Measurements from ENCODE around the gene ANKRD33B. TPM values are rescaled to one million over a fixed set of nuclear protein-coding genes. Genes with fewer than 3 reads are reported as not detected.

The ANKRD33B gene
- total RNA-seq, 6 donors from 2014 or later, result 3.1 to 10.5 (median 7.9) TPM

- 66 to 70% methylated on average over 14 of the region's 14 CpGs for WGBS, 2 donors
- no peak overlapping the region for H3K27ac ChIP-seq
- H3K9me3 ChIP-seq, result no peaks in the 10 kb centered on the region
- TF ChIP-seq POLR2AphosphoS5 (IDR thresholded peaks at IDR 0.05), result no peak
- no peak for TF ChIP-seq POLR2A (IDR thresholded peaks at IDR 0.05)
- TF ChIP-seq CTCF (IDR thresholded peaks at IDR 0.05), result no peak
- no peak for TF ChIP-seq EP300 (IDR thresholded peaks at IDR 0.05)
- H3K4me3 ChIP-seq, result no peak overlapping the region
- ATAC-seq (ENCODE audit: low FRiP score in 2 of 2), result no peak
- H3K4me1 ChIP-seq, result no peaks in the 10 kb centered on the region
- H3K27me3 ChIP-seq, result no peaks in the 10 kb centered on the region
- no peaks in the 10 kb centered on the region for H3K36me3 ChIP-seq
- DNase-seq, result no peak
Observed at GRCh38 chr5:10671041-10672008, 107.5 kb downstream of the ANKRD33B start.

GRCh38 chr5:10672146-10673016 is 108.5 kb downstream of the ANKRD33B start:
- TF ChIP-seq CTCF (IDR thresholded peaks at IDR 0.05) (no peak), EP300 (IDR thresholded peaks at IDR 0.05) (no peak), POLR2AphosphoS5 (IDR thresholded peaks at IDR 0.05) (no peak)
- no peaks in the 10 kb centered on the region for H3K9me3 ChIP-seq
- WGBS, 2 donors, result 88% methylated on average over 7 of the region's 7 CpGs
- H3K27ac ChIP-seq, result no peak overlapping the region
- H3K27me3 ChIP-seq, result no peaks in the 10 kb centered on the region
- no peaks in the 10 kb centered on the region for H3K4me1 ChIP-seq
- ATAC-seq (ENCODE audit: low FRiP score in 2 of 2), result no peak
- peaks cover 0 to 2% (median under 1%) of the 10 kb centered on the region in 4 donors for H3K36me3 ChIP-seq
- H3K4me3 ChIP-seq, result no peak overlapping the region
- DNase-seq, result no peak

- H3K27ac ChIP-seq, result no peak overlapping the region
- ATAC-seq (ENCODE audit: low FRiP score in 2 of 2) (no peak), DNase-seq (no peak)
- TF ChIP-seq CTCF (IDR thresholded peaks at IDR 0.05) (no peak), POLR2AphosphoS5 (IDR thresholded peaks at IDR 0.05) (no peak), POLR2A (IDR thresholded peaks at IDR 0.05) (no peak), EP300 (IDR thresholded peaks at IDR 0.05) (no peak)
- H3K9me3 ChIP-seq, result no peaks in the 10 kb centered on the region
- H3K4me3 ChIP-seq, result no peak overlapping the region
- no peaks in the 10 kb centered on the region for H3K27me3 ChIP-seq
- H3K36me3 ChIP-seq, result peaks cover 0 to 8% (median 6%) of the 10 kb centered on the region in 4 donors
- WGBS, 2 donors, result 77 to 88% methylated on average over 8 of the region's 8 CpGs
- H3K4me1 ChIP-seq, result no peaks in the 10 kb centered on the region
Observed at GRCh38 chr5:10673017-10673389, 109.1 kb downstream of the ANKRD33B start.

- peaks cover 3 to 12% (median 10%) of the 10 kb centered on the region in 4 donors for H3K36me3 ChIP-seq
- H3K27ac ChIP-seq, result no peak overlapping the region
- H3K4me1 ChIP-seq, result no peaks in the 10 kb centered on the region
- no peaks in the 10 kb centered on the region for H3K27me3 ChIP-seq
- TF ChIP-seq POLR2AphosphoS5 (IDR thresholded peaks at IDR 0.05) (no peak), POLR2A (IDR thresholded peaks at IDR 0.05) (no peak), CTCF (IDR thresholded peaks at IDR 0.05) (no peak)
- DNase-seq (no peak), ATAC-seq (ENCODE audit: low FRiP score in 2 of 2) (peak in 1 of 2 donors; percentile 41)
- WGBS, 2 donors, result 58 to 78% methylated on average over 3 to 9 of the region's 9 CpGs
- no peaks in the 10 kb centered on the region for H3K9me3 ChIP-seq
- H3K4me3 ChIP-seq, result no peak overlapping the region
Observed at GRCh38 chr5:10673407-10673806, 109.5 kb downstream of the ANKRD33B start.

All from upper lobe of left lung (tissue), 6 donors.